ENCODE measurements around the gene SCRN2.

Gene SCRN2

DNA sequence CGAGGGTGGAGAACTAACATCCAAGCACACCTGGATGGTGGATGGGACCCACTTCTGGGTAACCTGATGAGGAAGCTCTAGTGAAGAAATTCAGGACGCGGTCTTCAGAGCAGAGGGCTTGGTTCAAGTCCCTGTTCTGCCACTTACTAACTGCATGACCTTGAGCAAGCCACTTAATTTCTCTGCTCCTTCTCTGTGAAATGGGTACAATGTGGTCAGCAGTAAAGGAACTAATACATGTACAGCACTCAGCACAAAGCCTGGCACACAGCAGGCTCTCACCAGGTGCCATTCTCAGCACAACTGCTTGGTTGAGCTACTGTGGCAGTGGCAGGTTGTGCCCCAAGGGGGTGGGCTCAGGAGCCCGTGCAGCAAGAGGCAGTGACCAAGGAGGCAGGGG is 17.6 kb downstream of the SCRN2 start:
- no peaks in the 10 kb centered on the region for H3K27me3 Mint-ChIP-seq
- DNase-seq, result no peak
- H3K27ac Mint-ChIP-seq, result no peak overlapping the region
- H3K4me3 Mint-ChIP-seq, result no peak overlapping the region
- no peaks in the 10 kb centered on the region for H3K9me3 Mint-ChIP-seq
- no peak for ATAC-seq
- peaks cover 21% of the 10 kb centered on the region for H3K4me1 Mint-ChIP-seq
- peaks cover 31% of the 10 kb centered on the region for H3K36me3 Mint-ChIP-seq (ENCODE audit: low read depth)

DNA sequence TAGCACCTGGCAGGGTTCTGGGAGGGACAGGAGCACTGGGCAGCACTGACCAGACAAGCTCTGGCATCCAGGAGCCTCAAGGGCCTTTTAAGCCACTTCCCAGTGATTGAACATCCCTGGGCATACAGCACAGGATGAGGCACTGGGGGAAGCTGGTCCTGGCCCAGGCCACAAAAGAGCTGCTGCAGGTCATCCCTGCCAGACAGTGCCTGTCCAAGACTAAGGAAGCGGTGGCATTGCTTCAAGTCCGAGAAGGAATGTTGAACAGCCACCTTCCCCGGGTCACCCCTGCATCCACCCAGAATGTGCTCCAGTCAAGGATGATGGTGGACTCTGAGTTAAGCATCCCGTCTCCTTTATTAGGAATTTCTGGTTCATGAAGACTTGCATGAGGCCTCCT is 18.3 kb downstream of the SCRN2 start:
- peak overlapping the region; percentile 94 for H3K4me3 Mint-ChIP-seq

DNA sequence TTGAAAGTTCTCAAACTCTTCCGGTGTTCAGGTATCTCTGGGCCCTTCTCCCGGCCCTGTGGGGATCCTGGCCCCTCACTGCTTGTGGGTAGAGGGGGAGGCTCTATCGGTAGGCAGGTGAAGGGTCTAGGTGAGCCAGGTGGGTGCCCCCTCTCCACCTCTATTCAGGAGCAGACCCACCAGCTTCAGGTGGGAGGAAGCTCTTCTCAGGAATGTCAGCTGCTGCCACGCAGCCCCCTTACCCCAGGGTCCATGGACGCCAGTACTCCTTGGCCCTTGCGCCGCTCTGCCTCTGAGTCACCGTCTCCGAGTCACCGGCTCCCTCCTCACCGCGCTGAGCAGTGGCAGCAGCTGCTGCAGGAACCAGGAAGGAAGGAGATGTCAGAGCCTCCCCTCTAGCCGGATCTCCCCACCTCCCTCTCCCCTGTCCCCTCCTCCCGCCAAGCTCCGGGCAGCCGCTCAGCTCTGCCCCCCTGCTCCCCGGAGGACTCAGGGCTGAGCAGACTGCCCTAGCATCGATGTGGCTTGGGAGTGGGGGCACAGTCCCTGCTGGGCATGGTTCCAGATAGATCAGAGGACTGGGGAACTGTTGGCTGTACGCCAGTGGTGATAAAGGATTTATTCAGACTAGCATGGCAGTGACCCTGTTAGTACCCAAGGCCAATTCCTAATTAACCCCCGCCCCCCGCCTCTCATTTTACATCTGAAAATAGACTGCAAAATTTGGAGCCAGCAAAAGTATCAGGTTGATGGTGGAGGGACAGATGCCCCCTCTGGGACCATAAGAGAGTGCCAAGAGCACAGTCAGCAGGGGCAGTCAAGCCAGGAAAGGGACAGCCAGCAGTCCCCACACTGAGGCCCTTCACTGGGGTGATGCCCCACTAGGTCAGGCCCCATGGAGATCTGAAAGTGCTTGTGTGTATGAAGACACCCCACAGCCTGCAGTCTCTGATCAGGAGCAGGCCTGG is 19.4 kb downstream of the SCRN2 start, which contains the start of gene OSBPL7:
Gene OSBPL7 (minus strand): TSS at position 371 of the 968 bp plus-strand sequence. CDS start 1,516 bp downstream, outside the sequence.
- Mint-ChIP-seq H3K27ac (peak within 1 kb of the TSS; percentile 82), H3K9me3 (no peaks in the 10 kb centered on the region), H3K27me3 (no peaks in the 10 kb centered on the region), H3K4me3 (peak within 1 kb of the TSS; percentile 94), H3K36me3 (ENCODE audit: low read depth) (peaks cover 24% of the 10 kb centered on the region), H3K4me1 (peaks cover 20% of the 10 kb centered on the region)
- DNase-seq (peak; percentile 76), ATAC-seq (peak; percentile 98)

More for the DNA sequence above, 18.3 kb downstream of the SCRN2 start:
- ATAC-seq, result no peak
- no peaks in the 10 kb centered on the region for H3K9me3 Mint-ChIP-seq
- H3K36me3 Mint-ChIP-seq (ENCODE audit: low read depth), result peaks cover 27% of the 10 kb centered on the region
- peak overlapping the region; percentile 82 for H3K27ac Mint-ChIP-seq
- no peaks in the 10 kb centered on the region for H3K27me3 Mint-ChIP-seq
- no peak for DNase-seq
- peaks cover 20% of the 10 kb centered on the region for H3K4me1 Mint-ChIP-seq

DNA sequence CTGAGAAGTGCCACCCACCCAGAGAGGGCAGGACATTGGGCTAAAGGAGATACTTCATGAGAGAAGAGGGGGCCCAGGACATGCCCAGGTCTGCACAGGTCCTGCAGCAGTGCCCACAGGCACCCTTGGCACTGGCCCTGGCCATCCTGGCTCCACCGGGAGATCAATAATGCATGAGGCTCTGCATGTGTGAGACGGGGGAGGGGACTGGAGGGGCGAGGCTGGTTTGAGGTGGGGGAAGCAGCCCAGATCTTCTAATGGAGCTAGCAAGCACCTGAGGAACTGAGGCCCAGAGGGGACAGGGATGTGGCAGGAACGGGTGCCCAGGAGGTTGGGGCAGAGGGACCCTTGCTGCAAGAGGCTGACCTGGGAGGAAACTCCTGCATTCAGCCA is 20.0 kb downstream of the SCRN2 start:
- Mint-ChIP-seq H3K9me3 (no peaks in the 10 kb centered on the region), H3K36me3 (ENCODE audit: low read depth) (peaks cover 18% of the 10 kb centered on the region), H3K4me1 (peaks cover 20% of the 10 kb centered on the region), H3K4me3 (peak overlapping the region; percentile 94), H3K27ac (peak overlapping the region; percentile 82), H3K27me3 (no peaks in the 10 kb centered on the region)
- no peak for DNase-seq
- no peak for ATAC-seq

DNA sequence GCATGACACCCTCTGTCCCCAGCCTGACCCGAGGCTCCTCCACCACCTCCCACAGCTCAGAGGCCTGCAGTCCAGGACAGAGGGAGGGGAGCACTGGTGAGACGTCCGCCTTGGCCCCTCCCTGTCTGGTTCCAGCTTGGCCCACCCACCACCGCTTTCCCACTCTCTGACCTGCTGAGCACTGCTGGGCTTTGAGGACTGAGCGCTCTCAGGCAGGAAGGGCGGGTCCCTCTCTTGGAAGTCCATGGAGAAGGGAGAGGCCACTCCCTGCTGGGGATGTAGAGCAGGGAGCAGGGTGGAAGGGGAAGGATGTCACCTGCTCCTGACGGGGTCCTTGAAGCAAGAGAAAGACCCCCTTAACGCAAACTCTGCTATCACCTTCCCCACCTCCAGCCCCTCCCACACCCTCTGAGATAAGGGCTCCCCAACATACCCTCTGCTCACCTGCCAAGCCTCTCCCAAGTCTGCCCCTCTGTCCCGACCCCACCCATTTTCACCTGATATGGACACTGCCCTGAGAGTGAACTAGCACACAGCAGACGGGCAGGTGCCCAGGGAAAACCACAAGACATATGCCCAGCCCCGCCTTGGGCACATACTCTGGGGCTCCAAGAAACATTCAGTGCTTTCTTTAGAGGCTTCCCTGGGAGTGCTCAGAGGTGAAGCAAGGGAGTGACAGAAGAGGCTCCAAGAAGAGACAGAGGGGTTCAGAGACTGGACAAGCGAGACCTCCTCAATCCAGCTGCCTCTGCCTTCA is 20.9 kb downstream of the SCRN2 start:
- no peaks in the 10 kb centered on the region for H3K9me3 Mint-ChIP-seq

DNA sequence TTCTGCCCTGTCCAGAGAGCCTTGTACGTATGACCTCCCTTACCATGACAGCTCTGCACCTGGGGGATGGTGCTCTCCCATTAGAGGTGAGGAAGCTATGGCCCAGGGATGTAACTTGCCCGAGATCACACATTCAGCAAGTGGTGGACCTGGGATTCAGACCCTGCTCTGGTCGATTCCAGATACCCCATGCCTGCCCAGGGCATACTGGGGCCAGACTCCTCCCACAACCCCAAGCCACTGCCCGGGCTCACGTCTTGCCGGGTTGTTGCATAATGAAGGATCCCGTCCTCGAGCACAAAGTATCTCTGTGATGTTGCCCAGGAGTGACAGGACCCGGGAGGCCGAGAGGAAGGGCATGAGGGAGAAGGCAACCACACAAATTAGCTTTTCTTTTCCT is 21.6 kb downstream of the SCRN2 start:
- peaks cover 20% of the 10 kb centered on the region for H3K4me1 Mint-ChIP-seq
- H3K27me3 Mint-ChIP-seq, result no peaks in the 10 kb centered on the region
- H3K36me3 Mint-ChIP-seq (ENCODE audit: low read depth), result peaks cover 10% of the 10 kb centered on the region
- H3K27ac Mint-ChIP-seq, result no peak overlapping the region
- ATAC-seq (no peak), DNase-seq (no peak)
- no peak overlapping the region for H3K4me3 Mint-ChIP-seq
- no peaks in the 10 kb centered on the region for H3K9me3 Mint-ChIP-seq

More for the DNA sequence above, 20.9 kb downstream of the SCRN2 start:
- DNase-seq (no peak), ATAC-seq (no peak)
- peak overlapping the region; percentile 94 for H3K4me3 Mint-ChIP-seq
- no peaks in the 10 kb centered on the region for H3K27me3 Mint-ChIP-seq
- peaks cover 20% of the 10 kb centered on the region for H3K4me1 Mint-ChIP-seq
- H3K36me3 Mint-ChIP-seq (ENCODE audit: low read depth), result peaks cover 13% of the 10 kb centered on the region
- H3K27ac Mint-ChIP-seq, result no peak overlapping the region

DNA sequence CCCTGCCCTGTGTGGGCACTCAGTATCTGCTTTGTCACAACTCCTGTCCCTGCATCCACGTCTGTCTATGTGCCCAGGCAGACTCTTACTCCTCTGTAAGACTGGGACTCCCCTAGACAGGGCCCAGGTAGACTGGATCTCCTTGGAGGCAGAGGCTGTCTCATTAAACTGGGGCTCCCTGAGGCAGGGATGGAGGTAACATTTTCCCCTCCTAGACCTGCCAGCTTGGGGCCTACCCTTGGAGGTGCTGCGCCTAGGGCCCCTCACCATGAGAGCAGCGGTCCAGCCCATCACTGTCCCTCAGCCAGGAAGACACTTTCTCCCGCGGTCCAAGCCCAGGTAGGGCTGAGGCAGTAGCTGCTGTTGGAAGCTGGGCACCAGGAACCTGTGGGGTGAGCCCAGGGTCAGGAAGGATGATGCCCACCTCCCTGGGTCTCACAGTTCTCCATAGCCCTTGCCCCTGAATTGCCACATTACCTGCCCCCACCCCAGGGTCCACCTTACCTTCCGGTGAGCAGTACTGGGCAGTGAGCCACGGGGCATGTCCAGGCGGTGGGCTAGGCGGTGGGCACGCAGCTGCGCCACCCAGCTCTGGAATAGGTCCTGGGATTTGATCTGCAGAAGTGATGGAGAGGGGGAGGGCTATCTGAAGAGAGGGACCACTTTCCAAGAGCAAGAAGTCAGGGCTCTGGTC is 22.9 kb downstream of the SCRN2 start:
- peaks cover 4% of the 10 kb centered on the region for H3K36me3 Mint-ChIP-seq (ENCODE audit: low read depth)
- no peak overlapping the region for H3K27ac Mint-ChIP-seq
- no peak for DNase-seq
- no peaks in the 10 kb centered on the region for H3K27me3 Mint-ChIP-seq
- no peak for ATAC-seq
- H3K4me3 Mint-ChIP-seq, result no peak overlapping the region
- peaks cover 20% of the 10 kb centered on the region for H3K4me1 Mint-ChIP-seq
- H3K9me3 Mint-ChIP-seq, result no peaks in the 10 kb centered on the region

DNA sequence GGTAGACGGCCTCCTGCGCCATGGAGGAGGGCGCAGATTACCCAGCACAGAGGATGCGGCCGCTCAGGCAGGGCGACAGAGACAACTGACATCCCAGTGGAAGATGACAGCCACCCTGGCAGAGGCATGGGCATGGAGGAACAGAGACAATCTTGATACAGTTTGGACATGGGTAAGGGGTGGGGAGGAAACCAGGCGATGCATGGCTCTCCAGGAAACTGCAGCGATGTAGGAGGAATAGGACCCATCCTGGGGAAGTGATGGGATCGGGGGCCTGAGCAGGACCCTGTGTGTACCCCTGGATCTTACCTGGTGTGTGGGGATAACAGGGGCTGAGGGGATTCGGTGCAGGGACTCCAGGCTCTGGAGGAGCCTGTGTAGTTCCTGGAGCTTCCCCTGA is 24.1 kb downstream of the SCRN2 start:
- ATAC-seq (no peak), DNase-seq (no peak)
- Mint-ChIP-seq H3K36me3 (ENCODE audit: low read depth) (peaks cover 6% of the 10 kb centered on the region), H3K4me3 (no peak overlapping the region), H3K27ac (no peak overlapping the region), H3K27me3 (no peaks in the 10 kb centered on the region), H3K9me3 (no peaks in the 10 kb centered on the region), H3K4me1 (peaks cover 12% of the 10 kb centered on the region)

DNA sequence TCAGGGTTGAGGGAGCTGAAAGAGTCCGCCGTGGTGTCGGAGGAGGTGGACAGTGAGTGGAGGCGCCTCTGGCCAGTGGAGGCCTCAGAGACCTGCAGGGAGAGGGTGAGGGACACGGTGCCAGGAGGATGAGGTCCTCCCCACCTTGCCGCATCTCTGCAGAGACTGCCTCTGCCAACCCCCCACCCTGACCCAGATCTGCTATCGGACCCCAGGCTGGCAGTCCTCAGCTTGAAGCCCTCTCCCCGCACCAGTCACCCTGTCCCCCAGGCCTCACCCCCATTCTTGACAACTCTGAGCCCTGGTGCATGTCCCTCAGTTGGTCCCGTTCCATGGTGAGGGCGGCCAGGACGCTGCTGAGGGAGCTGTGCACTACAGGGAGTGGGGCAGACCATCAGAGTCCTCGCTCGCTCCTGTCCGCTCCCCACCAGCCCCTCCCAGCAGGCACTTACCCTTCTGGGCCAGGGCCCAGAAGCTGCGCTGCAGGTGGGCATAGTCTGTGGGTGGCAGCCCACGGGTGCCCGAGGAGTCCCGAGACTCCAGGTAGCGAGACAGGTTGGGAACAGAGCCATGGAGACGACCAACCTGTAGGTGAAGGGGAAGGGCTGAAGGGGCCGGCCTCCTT is 24.9 kb downstream of the SCRN2 start:
- H3K36me3 Mint-ChIP-seq (ENCODE audit: low read depth), result peaks cover 10% of the 10 kb centered on the region
- ATAC-seq (no peak), DNase-seq (no peak)
- no peaks in the 10 kb centered on the region for H3K9me3 Mint-ChIP-seq
- no peaks in the 10 kb centered on the region for H3K27me3 Mint-ChIP-seq
- H3K4me1 Mint-ChIP-seq, result peaks cover 7% of the 10 kb centered on the region
- no peak overlapping the region for H3K4me3 Mint-ChIP-seq
- H3K27ac Mint-ChIP-seq, result no peak overlapping the region

DNA sequence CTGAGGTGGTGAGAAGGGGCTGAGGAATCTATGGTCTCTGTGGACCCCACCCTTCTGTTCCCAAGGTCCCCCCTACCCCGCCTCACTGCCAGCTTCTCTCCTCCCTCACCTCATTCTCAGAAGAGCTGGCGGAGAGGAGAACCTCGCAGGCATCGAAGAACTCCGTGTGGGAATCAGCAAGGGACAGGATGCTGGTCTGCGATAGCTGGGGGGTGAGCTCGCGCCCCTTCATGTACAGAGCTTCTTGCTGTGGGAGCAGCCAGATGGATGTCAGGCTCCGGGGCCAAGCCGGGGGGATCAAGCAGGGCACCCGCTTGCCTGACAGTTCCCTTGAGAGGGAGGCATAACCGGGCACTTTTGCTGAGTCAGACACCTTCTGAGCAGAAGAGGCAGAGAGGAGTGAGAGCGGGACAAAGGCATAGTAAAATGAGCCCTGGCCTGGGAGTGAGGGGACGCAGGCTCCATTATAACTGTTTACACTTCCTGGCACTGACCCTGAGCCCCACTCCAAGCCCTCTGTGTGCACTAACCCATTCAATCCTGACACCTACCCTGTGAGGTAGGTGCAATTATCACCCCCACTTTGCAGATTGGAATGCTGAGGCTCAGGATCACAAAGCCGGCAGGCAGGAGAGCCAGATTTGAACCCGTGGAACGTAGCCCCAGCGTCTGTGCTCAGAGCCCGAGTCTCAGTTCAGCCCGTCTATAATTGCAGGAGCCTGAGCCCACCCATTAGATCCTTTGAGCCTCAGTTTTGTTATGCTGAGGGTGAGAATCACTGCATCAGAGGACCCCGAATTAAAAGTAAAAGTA is 25.8 kb downstream of the SCRN2 start:
- no peak overlapping the region for H3K27ac Mint-ChIP-seq
- ATAC-seq (no peak), DNase-seq (no peak)
- H3K9me3 Mint-ChIP-seq, result no peaks in the 10 kb centered on the region
- no peak overlapping the region for H3K4me3 Mint-ChIP-seq
- peaks cover 10% of the 10 kb centered on the region for H3K36me3 Mint-ChIP-seq (ENCODE audit: low read depth)
- H3K4me1 Mint-ChIP-seq, result peaks cover 3% of the 10 kb centered on the region
- no peaks in the 10 kb centered on the region for H3K27me3 Mint-ChIP-seq

DNA sequence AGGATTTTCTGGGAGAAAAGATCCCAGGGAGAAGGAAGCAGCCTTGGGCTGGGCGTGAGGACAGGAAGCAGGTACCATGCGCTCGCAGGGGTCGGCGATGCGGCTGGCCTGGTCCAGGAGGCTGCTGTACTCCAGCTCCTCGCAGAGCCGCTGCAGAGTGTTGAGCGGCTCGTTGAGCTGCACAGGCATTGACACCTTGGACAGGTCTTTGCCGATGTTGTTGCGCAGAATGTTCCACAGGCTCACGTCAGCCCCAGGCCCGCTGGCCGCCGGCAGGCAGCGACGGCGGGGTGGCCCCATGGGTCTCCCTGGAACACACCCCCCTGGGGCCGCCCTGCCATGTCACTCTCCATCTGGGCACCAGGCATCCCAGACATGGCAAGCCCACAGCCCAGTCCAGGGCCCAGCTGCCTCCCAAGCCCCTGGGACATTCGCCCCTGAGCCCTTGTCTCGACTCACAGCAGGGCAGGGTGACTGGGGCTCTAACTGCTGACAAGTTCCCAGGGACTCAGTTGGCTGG is 27.5 kb downstream of the SCRN2 start:
- Mint-ChIP-seq H3K4me3 (no peak overlapping the region), H3K27ac (no peak overlapping the region), H3K36me3 (ENCODE audit: low read depth) (peaks cover 11% of the 10 kb centered on the region), H3K4me1 (peaks cover 8% of the 10 kb centered on the region), H3K9me3 (no peaks in the 10 kb centered on the region), H3K27me3 (no peaks in the 10 kb centered on the region)
- no peak for ATAC-seq
- DNase-seq, result no peak

DNA sequence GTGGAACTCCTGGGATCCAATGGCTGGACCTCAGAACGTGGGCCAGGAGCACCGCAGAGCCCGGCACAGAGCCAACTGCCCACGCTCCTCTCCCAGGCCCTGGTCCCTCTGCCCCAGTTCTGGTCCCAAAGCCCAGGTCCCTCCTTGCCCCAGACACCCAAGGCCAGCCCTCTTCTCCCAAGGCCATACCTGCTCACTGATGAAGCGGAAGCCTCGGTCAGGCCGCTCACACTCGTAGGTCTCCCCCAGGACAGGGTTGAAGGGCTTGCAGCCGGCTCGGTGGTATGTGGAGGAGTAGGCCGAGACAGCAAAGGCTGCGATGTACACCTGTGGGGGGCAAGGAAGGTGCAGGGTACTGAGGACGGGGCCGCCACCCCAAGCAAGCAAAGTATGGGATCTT is 28.0 kb downstream of the SCRN2 start:
- ATAC-seq (no peak), DNase-seq (no peak)
- no peak overlapping the region for H3K4me3 Mint-ChIP-seq
- H3K9me3 Mint-ChIP-seq, result no peaks in the 10 kb centered on the region
- H3K4me1 Mint-ChIP-seq, result peaks cover 8% of the 10 kb centered on the region
- peak overlapping the region; percentile 23 for H3K27ac Mint-ChIP-seq
- H3K36me3 Mint-ChIP-seq (ENCODE audit: low read depth), result peaks cover 13% of the 10 kb centered on the region
- H3K27me3 Mint-ChIP-seq, result no peaks in the 10 kb centered on the region

DNA sequence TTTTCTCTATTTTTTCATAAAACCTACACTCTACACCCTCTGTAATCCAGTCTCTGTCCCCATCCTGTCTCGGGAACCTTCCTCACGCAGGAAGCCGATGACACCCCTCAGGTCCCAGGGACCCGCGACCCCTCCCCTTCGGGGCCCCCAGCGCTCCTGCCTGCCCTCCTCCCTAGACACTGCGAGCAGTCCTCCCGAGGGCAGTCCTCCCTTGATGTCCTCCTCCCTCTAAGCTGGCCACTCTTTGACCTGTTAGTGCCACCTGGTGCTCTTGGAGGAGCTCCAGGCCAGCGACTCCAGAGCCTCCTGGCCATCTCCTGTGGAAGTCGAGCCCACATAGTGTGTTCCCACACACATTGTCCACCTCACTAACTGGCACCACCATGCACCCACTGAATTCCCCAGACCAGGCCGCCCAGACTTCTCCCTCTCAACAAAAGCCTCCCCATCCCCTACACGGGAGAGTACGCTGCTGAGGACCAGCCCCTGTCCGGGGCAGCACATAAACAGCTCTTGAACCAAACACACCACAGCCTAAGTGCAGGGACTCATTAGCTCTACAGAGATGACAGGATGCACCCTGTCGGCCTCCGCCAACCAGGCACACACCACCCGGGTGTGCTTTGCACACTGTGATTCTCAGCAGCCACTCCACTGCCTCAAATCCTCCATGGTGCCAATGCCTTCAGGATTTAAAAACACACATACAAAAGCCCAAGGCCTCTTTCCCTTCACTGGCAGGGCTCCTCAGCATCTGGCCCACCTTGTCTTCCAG is 28.7 kb downstream of the SCRN2 start:
- Mint-ChIP-seq H3K27me3 (no peaks in the 10 kb centered on the region), H3K36me3 (ENCODE audit: low read depth) (peaks cover 10% of the 10 kb centered on the region), H3K9me3 (no peaks in the 10 kb centered on the region), H3K27ac (peak overlapping the region; percentile 23), H3K4me1 (peaks cover 8% of the 10 kb centered on the region), H3K4me3 (no peak overlapping the region)
- DNase-seq (no peak), ATAC-seq (no peak)

All from activated naive CD8-positive, alpha-beta T cell treated with anti-CD3 and anti-CD28 coated beads, Interleukin-2, amount 50 U/mL, for 24 hours (primary cell).